DOHH2 (cell line): ENCODE data around the gene BLACAT1.
A peak's percentile ranks its signal among the peaks of the same experiment; 100 is the strongest.

ENCODE experiments used
- H3F3A ChIP-seq: fragments of 200-600 bp; sonication (generic), shearing (Covaris generic); 2 replicates; pipeline ENCODE4 v1.6.0; 2016; ENCODE audit warnings: antibody characterized with exemption, mild to moderate bottlenecking; ENCODE audit not compliant: control insufficient read depth, insufficient read depth
- H3K27ac ChIP-seq: fragments of 200-600 bp; sonication (generic); 2 replicates; pipeline ENCODE4 v1.5.1; 2014; ENCODE audit warnings: low read depth, mild to moderate bottlenecking, low read length, moderate library complexity
- H3K27me3 ChIP-seq: fragments of 200-600 bp; sonication (generic); 2 replicates; pipeline ENCODE4 v1.6.1; 2014; ENCODE audit warnings: mild to moderate bottlenecking, low read length, mixed read lengths; ENCODE audit not compliant: control insufficient read depth
- H3K36me3 ChIP-seq: fragments of 200-600 bp; sonication (generic); 2 replicates; pipeline ENCODE4 v1.6.1; 2014; ENCODE audit warnings: mild to moderate bottlenecking, low read length, moderate library complexity, mixed read lengths; ENCODE audit not compliant: control insufficient read depth
- H3K4me1 ChIP-seq: fragments of 200-600 bp; sonication (generic); 2 replicates; pipeline ENCODE4 v1.6.1; 2014; ENCODE audit warnings: mild to moderate bottlenecking, low read length, mixed read lengths; ENCODE audit not compliant: control insufficient read depth
- H3K4me2 ChIP-seq: fragments of 200-600 bp; sonication (generic); 2 replicates; pipeline ENCODE4 v1.6.0; 2014; ENCODE audit warnings: mild to moderate bottlenecking, low read length, moderate library complexity
- H3K4me3 ChIP-seq: fragments of 200-600 bp; sonication (generic); 2 replicates; pipeline ENCODE4 v1.5.1; 2014; ENCODE audit warnings: mild to moderate bottlenecking, low read length, mixed read lengths
- H3K79me2 ChIP-seq: fragments of 200-600 bp; sonication (generic); 2 replicates; pipeline ENCODE4 v1.6.1; 2014; ENCODE audit warnings: mild to moderate bottlenecking, low read length, mixed read lengths; ENCODE audit not compliant: control insufficient read depth
- H3K9me2 ChIP-seq: fragments of 200-600 bp; sonication (generic); replicated peaks from 2 replicates; pipeline ENCODE4 v1.6.1; 2014; ENCODE audit warnings: mild to moderate bottlenecking, low read length, mixed read lengths; ENCODE audit not compliant: control insufficient read depth
- H3K9me3 ChIP-seq: fragments of 200-600 bp; sonication (generic); 2 replicates; pipeline ENCODE4 v1.6.1; 2014; ENCODE audit warnings: antibody characterized with exemption, low read length, mixed read lengths; ENCODE audit not compliant: control insufficient read depth, insufficient read depth
- H4K20me1 ChIP-seq: fragments of 200-600 bp; sonication (generic); 2 replicates; pipeline ENCODE4 v1.6.0; 2014; ENCODE audit warnings: low read depth, mild to moderate bottlenecking, antibody characterized with exemption, low read length, moderate library complexity; ENCODE audit not compliant: control insufficient read depth, insufficient read depth
- EZH2phosphoT487 ChIP-seq: fragments of 200-600 bp; sonication (generic); IDR thresholded peaks from 2 replicates; pipeline ENCODE4 v1.6.1; 2017; ENCODE audit warnings: borderline replicate concordance, mild to moderate bottlenecking, antibody characterized with exemption, low read length, moderate library complexity, mixed read lengths
- TF ChIP-seq, protein P1 (sequence below): fragments of 200-600 bp; sonication (generic); IDR thresholded peaks from one replicate; pipeline ENCODE4 v1.5.1; 2014; ENCODE audit warnings: antibody characterized with exemption, mild to moderate bottlenecking, low read depth, low read length; ENCODE audit not compliant: poor library complexity, severe bottlenecking

The BLACAT1 gene

DNA sequence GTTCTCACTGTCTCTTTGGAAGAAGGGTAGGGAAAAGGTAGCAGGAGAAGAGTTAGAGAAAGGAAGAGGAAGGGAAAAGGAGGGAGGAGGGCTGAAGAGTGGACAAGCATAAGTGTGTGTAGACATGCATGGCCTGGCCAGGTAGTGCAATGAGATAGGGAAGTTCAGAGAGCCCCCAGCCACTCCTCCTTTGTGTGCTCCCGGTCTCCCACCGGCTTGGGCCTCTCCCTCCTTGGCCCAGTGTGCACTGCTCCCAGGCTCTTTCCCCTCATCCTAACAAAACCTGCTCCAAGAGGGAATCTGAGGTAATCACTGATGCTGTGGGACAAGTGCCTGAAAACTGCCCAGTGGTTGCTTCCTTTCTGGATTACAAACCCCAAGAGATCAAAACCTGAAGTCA is 23.7 kb downstream of the BLACAT1 start:
- Histone ChIP-seq H3K4me2 (no peak overlapping the region), H4K20me1 (no peaks in the 10 kb centered on the region), H3K4me3 (no peak overlapping the region), H3K4me1 (peaks cover 44% of the 10 kb centered on the region), H3F3A (no peaks in the 10 kb centered on the region; the same call in 1 of the 2 replicates), H3K36me3 (no peaks in the 10 kb centered on the region), H3K9me3 (no peaks in the 10 kb centered on the region), H3K27ac (no peak overlapping the region), H3K27me3 (no peaks in the 10 kb centered on the region), H3K9me2 (no peaks in the 10 kb centered on the region), H3K79me2 (no peaks in the 10 kb centered on the region)
- TF ChIP-seq EZH2phosphoT487, result no peak
- TF ChIP-seq, protein P1, sequence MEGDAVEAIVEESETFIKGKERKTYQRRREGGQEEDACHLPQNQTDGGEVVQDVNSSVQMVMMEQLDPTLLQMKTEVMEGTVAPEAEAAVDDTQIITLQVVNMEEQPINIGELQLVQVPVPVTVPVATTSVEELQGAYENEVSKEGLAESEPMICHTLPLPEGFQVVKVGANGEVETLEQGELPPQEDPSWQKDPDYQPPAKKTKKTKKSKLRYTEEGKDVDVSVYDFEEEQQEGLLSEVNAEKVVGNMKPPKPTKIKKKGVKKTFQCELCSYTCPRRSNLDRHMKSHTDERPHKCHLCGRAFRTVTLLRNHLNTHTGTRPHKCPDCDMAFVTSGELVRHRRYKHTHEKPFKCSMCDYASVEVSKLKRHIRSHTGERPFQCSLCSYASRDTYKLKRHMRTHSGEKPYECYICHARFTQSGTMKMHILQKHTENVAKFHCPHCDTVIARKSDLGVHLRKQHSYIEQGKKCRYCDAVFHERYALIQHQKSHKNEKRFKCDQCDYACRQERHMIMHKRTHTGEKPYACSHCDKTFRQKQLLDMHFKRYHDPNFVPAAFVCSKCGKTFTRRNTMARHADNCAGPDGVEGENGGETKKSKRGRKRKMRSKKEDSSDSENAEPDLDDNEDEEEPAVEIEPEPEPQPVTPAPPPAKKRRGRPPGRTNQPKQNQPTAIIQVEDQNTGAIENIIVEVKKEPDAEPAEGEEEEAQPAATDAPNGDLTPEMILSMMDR, result no peak

DNA sequence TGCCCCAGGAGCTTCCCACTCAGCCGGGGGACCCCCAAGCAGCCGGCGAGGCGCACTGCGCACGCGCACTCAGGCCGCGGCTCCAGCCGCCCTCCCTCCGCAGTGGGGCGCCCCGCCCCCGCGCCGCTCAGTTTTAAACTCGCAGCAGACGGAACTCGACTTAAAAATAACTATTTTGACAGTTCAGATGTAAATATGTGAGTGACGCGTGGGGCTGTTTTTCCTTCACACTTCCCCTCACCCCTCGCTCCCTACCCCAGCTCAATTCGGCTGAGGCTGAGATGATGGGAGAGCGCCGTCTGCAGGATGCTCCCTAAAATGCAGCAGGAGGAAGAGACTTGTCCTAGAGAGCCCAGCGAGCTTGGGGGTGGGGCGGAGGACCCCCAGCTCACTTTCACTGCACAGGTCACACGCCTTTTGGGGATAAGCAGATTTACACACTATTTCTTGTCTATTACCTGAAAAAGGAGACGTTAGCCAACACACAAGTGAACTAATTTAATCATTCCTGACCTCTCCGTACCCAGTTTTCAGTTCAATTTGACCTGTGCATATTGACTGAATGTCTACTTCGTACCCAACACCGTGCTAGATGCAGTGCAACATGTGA is 25.0 kb downstream of the BLACAT1 start:
- no peaks in the 10 kb centered on the region for H3K79me2 ChIP-seq
- no peaks in the 10 kb centered on the region; the same call in 1 of the 2 replicates for H3F3A ChIP-seq
- H3K27ac ChIP-seq, result peak overlapping the region; percentile 48
- peak overlapping the region; percentile 73 for H3K4me3 ChIP-seq
- H3K27me3 ChIP-seq, result no peaks in the 10 kb centered on the region
- no peaks in the 10 kb centered on the region for H4K20me1 ChIP-seq
- peak overlapping the region; percentile 92 for H3K4me2 ChIP-seq
- no peaks in the 10 kb centered on the region for H3K9me2 ChIP-seq
- H3K9me3 ChIP-seq, result no peaks in the 10 kb centered on the region
- H3K36me3 ChIP-seq, result no peaks in the 10 kb centered on the region
- TF ChIP-seq, protein P1, result peak; percentile 95
- no peak for TF ChIP-seq EZH2phosphoT487
- H3K4me1 ChIP-seq, result peaks cover 37% of the 10 kb centered on the region

DNA sequence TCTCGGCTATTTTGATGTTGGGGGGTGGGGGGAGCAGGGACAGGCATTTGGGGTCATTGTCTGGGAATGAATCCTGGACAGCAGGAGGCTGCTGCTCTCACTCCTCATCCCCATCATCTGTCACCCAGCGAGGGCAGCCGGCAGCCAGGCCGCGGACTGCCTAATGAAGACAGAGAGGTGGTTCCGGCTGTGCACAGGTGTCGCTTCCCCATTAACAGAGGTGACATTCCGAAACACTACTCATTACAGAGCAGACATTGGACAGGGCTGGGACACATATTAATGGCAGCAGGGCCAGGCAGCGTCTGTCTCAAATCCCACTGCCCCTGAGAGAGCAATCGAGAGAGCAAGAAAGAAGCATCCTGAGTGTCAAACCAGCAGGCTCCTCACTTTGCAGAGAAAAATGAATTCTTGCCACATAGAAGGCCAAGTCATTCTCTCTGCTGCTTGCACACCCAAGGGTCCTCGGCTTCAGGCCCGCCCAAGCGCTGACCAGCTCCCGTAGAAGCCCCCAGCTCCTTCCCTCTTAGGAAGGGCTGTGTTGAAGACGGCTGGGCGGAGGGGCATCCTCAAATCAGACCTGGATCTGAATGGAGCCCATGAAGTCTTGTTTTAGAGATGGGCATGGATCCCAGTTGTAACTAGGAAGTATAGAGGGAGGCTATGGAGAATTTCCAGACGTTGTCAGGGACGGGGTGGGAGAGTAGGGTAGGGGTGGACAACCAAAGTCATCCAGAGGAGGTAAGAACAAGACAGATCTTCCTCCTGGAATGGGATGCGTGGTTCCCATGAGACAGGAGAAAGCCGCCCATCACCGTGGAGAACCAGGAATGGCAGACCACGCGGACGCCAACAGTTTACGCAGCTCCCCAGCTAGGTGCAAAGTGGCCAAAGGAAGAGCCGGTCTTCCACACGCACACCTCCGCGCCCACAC is 25.8 kb downstream of the BLACAT1 start:
- Histone ChIP-seq H4K20me1 (no peaks in the 10 kb centered on the region), H3K79me2 (no peaks in the 10 kb centered on the region), H3K4me1 (peaks cover 30% of the 10 kb centered on the region), H3K36me3 (no peaks in the 10 kb centered on the region), H3K4me3 (peak overlapping the region; percentile 73), H3K27me3 (no peaks in the 10 kb centered on the region), H3K9me2 (no peaks in the 10 kb centered on the region), H3K9me3 (no peaks in the 10 kb centered on the region), H3K4me2 (peak overlapping the region; percentile 92), H3K27ac (peak overlapping the region; percentile 39; the same call in 1 of the 2 replicates), H3F3A (no peaks in the 10 kb centered on the region; the same call in 1 of the 2 replicates)
- TF ChIP-seq, protein P1, result no peak
- no peak for TF ChIP-seq EZH2phosphoT487
